NCI-H187 (cell line): ENCODE measurements around the gene HMMR.
"Not testable (repeated sequence)": the region's sequence is repeated elsewhere in the genome, so short reads cannot be mapped to it uniquely, and the experiment has no call there.

Source experiments
- DNase-seq, 2 experiments: peaks; one replicate each; lab custom pipeline; 2025; lab: John Stamatoyannopoulos, UW

Gene HMMR

GRCh38 chr5:163508753-163509152 lies 48.3 kb downstream of the HMMR start:
- no peak for DNase-seq

DNA sequence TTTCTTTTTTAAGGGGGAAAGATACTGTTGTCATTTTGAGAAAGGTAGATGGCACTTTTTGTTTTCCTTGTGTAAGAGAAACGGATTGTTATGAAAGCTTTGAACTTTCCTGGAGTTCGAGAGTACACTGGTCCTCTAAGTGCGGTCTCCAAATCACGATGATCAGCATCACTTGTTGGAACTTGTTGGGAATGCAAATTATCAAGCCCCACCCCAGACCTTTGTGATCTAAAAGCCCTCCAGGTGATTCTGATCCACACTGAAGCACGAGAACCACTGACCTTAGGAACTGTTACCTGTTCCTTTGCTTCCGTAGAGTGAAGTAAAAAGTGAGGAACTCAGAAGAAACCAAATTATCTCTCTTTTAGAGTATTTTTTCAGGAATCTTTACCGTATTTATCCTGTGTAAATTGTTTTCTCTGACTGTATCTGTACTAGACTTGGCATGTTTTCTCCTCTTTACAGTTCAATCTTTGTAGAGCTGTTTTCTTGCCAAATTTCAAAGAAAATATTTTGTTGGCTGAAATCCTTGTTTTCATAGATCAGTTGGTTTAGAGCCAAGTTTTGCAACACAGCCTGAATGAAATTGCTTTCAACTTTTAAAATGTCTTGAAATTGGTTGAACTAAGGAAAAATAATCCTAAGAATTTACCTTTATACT lies 49.0 kb downstream of the HMMR start:
- no peak for DNase-seq

DNA sequence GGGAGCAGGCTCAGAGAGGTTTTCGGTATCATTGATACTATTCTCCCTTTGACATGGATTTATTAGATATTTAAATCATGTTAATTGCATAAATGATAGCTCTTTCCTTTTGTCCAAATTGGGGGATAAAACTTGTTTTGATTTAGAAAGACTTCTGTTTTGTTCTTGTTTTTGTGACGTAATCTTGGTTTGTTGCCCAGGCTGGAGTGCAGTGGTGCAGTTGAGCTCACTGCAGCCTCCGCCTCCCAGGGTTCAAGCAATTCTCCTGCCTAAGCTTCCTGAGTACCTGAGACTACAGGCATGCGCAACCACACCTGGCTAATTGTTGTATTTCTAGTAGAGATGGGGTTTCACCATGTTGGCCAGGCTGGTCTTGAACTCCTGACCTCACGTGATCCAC lies 52.1 kb downstream of the HMMR start:
- DNase-seq: no peak

DNA sequence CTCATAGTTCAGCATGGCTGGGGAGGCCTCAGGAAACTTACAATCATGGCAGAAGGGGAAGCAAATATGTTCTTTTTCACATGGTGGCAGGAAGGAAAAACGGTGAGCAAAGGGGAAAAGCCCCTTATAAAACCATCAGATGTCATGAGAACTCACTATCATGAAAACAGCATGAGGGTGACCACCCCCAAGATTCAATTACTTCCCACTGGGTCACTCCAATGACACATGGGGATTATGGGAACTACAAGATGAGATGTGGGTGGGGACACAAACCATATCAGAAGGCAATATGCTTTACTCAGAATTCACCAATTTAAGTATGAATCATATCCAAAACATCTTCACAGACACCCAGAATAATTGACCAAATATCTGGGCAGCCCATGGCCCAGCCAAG lies 64.7 kb downstream of the HMMR start:
- no peak for DNase-seq

- DNase-seq: no peak
Observed at GRCh38 chr5:163529698-163530097, 69.3 kb downstream of the HMMR start.

DNA sequence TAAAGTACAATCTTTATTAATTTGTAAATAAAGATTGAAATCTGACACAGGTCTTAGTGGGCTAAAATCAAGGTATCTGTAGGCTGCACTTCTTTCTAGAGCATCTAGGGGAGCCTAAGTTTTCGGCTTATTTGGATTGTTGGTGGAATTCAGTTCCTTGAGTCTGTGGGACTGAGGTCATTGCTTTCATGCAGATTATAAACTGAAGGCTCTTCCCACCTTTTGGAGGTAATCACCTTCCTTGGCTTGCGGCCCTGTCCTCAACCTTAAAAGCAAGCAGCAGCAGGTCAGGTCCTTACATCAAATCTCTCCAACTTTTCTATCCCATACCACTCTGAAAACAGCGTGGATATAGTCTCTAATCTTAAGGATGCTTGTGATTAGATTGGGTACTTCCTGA lies 70.8 kb downstream of the HMMR start:
- no peak for DNase-seq

DNA sequence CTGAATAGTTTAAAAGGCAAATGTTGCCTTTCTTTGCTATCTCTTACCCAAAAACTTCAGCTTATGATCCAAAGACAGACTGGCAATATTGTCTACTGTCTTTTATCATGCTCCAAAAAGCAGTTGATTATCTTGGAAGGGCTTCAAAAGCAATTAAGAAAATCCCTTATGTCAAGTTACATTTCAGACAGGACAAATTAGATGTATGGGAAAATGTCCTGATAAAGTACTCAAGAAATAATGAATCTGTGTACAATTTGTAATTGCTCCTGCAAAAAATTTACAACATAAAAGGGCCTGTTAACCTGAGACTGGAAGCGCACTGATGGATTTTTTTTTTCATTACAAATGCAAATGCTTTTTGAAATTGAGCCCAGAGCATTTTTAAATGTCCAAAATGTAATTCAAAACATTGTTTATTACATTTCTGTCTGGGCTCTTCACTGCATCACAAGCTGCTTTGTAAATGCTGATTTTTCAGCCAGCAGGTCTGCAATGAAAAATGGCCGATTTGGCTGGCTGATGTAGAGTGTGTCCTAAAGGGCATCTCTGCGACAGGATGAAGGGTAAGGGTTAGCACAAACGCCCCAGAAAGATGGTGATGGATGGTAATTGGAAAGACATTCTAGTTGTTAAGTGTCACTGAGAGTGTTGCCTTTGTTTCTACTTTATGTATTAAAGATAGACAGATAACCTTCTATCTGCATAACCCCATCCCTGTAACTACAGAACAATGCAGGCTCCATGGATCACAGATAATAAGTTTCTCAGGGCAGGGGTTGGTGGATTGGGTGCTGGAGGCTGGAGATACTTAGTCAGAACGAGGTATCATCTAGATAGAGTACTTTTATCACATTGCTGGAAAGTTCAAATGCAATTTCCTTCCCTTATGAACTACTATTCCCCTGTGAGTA lies 72.0 kb downstream of the HMMR start:
- DNase-seq: no peak

- DNase-seq: no peak
Observed at GRCh38 chr5:163533223-163533622, 72.8 kb downstream of the HMMR start.

DNA sequence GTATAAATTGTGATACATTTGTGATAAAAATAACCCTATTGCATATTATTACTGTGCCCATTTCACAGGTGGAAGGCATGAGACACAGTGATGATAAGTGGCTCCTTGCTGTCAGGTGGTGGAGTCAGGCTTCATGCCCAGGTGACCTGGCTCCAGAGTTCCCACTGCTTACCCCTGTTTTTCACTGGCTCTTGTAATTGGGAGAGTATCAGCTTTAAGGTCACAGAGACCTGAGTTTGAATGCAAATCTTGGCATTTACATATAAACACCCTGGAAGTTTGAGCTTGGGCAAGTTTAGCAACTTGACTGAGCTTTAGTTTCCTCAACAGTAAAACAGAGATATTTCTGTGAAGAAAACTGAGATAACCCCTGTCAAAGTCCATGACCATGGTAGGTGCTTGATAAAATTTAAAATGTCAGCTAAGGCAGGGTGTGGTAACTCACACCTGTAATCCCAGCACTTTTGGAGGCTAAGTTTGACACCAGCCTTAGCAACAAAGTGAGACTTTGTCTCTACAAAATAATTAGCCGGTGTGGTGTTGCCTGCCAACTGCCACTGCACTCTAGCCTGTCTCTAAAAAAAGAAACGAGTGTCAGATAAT lies 74.2 kb downstream of the HMMR start:
- DNase-seq: no peak

GRCh38 chr5:163535290-163535689 lies 74.9 kb downstream of the HMMR start:
- DNase-seq: no peak

DNA sequence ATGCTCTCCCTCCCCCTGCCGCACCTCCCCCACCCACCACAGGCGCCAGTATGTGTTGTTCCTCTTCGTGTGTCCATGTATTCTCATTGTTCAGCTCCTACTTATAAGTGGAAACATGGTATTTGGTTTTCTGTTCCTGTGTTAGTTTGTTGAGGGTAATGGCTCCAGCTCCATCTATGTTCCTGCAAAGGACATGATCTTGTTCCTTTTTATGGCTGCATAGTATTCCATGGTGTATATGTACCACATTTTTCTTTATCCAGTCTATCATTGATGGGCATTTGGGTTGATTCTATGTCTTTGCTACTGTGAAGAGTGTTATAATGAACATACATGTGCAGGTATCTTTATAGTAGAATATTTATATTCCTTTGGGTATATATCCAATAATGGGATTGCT lies 76.0 kb downstream of the HMMR start:
- DNase-seq: not testable (repeated sequence)

DNA sequence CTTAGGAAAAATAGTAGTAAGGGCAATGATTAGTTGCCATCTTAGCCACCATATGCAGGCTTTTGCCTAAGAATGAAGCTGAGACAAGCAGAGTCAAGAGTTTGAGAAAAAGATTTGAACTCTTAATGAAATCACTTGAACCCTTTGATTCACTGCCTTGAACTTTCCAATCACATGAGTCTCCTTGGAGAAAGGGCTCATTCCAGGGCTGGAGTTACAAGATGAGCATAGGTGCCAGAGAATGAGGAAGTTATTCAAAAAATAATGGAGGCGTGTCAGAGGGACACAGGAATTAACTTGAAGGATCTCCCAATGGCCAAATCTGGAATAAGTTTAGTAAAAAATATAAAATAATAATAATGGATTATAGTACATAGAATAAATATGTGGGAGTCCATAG lies 80.3 kb downstream of the HMMR start:
- no peak for DNase-seq
